ENCODE measurements around the gene RACK1. TPM values are rescaled to one million over a fixed set of nuclear protein-coding genes. Genes with fewer than 3 reads are reported as not detected.

The RACK1 gene
- total and polyA plus RNA-seq, 2 of the 13 experiments (the other 11 are each of a cell fraction or from before 2014, with no cell fraction given) = 2,514 to 6,141 TPM

DNA sequence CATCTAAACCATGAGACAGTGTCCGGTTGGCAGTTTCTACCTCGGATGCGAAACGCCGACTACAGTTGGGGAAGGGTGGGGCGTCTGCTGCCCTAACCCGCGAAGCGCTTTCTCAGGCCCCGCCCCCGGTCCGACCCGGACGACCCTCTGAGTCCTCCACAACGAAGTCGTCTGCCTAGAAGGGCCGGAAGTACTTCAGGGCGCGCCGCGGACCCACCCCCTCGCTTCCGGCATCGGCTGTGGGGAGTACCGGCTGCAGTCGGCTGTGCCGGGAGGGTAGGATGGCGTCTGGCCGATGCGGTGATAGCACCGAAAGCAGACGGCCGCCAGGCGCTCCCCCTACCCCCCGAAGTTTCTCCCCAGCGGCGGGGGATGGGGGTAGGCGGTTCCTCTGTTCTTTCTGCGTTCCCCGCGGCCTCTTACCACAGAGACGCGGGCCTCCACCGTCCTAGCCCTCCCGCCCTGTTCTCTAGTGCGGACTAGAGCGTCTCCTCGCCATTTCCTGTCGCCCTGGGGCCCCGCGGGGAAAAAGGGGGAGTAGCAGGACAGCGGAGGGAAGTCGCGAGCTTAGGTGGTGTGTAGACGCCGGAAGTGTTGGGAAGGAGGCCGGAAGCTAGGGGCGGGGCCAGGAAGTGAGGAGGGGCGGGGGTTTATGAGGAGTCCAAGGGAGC, 20.5 kb downstream of the RACK1 start, which contains the start of gene TRIM41 (continued):
- TF ChIP-seq, protein P1, sequence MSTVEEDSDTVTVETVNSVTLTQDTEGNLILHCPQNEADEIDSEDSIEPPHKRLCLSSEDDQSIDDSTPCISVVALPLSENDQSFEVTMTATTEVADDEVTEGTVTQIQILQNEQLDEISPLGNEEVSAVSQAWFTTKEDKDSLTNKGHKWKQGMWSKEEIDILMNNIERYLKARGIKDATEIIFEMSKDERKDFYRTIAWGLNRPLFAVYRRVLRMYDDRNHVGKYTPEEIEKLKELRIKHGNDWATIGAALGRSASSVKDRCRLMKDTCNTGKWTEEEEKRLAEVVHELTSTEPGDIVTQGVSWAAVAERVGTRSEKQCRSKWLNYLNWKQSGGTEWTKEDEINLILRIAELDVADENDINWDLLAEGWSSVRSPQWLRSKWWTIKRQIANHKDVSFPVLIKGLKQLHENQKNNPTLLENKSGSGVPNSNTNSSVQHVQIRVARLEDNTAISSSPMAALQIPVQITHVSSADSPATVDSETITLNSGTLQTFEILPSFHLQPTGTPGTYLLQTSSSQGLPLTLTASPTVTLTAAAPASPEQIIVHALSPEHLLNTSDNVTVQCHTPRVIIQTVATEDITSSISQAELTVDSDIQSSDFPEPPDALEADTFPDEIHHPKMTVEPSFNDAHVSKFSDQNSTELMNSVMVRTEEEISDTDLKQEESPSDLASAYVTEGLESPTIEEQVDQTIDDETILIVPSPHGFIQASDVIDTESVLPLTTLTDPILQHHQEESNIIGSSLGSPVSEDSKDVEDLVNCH (CRISPR knock-in tag; IDR thresholded peaks at IDR 0.05) = peak; percentile 59; the same call in 1 of the 2 replicates
- TF ChIP-seq KDM6A (CRISPR knock-in tag; IDR thresholded peaks at IDR 0.05; ENCODE audit: low read depth) (peak; percentile 43; the same call in 1 of the 2 replicates), MEIS2 (CRISPR knock-in tag; IDR thresholded peaks at IDR 0.05) (peak; percentile 32; the same call in 1 of the 2 replicates), MYC (CRISPR knock-in tag; IDR thresholded peaks at IDR 0.05; ENCODE audit: borderline replicate concordance) (peak; percentile 66; the same call in 1 of the 2 replicates), RORA (CRISPR knock-in tag; IDR thresholded peaks at IDR 0.05) (no peak), SIX1 (CRISPR knock-in tag; IDR thresholded peaks at IDR 0.05; ENCODE audit: borderline replicate concordance) (no peak), ZNF768 (CRISPR knock-in tag; IDR thresholded peaks at IDR 0.05) (peak; percentile 34; the same call in 1 of the 2 replicates), GATAD1 (CRISPR knock-in tag; IDR thresholded peaks at IDR 0.05) (peak; percentile 93), ELF3 (CRISPR knock-in tag; IDR thresholded peaks at IDR 0.05) (peak; percentile 78), SATB2 (CRISPR knock-in tag; IDR thresholded peaks at IDR 0.05) (no peak), ZFP41 (CRISPR knock-in tag; IDR thresholded peaks at IDR 0.05; ENCODE audit: borderline replicate concordance) (0 out of 2 replicates have a peak, but pooled peaks have one; percentile 54), ZSCAN12 (CRISPR knock-in tag; IDR thresholded peaks at IDR 0.05) (peak; percentile 59; the same call in 1 of the 2 replicates), BRCA1 (CRISPR knock-in tag; IDR thresholded peaks at IDR 0.05) (no peak), SNAPC2 (CRISPR knock-in tag; IDR thresholded peaks at IDR 0.05) (peak; percentile 86), ZSCAN25 (CRISPR knock-in tag; IDR thresholded peaks at IDR 0.05) (no peak), KDM5A (IDR thresholded peaks at IDR 0.05; ENCODE audit: borderline replicate concordance, low read length) (peak; percentile 95)
- TF ChIP-seq, protein P2, sequence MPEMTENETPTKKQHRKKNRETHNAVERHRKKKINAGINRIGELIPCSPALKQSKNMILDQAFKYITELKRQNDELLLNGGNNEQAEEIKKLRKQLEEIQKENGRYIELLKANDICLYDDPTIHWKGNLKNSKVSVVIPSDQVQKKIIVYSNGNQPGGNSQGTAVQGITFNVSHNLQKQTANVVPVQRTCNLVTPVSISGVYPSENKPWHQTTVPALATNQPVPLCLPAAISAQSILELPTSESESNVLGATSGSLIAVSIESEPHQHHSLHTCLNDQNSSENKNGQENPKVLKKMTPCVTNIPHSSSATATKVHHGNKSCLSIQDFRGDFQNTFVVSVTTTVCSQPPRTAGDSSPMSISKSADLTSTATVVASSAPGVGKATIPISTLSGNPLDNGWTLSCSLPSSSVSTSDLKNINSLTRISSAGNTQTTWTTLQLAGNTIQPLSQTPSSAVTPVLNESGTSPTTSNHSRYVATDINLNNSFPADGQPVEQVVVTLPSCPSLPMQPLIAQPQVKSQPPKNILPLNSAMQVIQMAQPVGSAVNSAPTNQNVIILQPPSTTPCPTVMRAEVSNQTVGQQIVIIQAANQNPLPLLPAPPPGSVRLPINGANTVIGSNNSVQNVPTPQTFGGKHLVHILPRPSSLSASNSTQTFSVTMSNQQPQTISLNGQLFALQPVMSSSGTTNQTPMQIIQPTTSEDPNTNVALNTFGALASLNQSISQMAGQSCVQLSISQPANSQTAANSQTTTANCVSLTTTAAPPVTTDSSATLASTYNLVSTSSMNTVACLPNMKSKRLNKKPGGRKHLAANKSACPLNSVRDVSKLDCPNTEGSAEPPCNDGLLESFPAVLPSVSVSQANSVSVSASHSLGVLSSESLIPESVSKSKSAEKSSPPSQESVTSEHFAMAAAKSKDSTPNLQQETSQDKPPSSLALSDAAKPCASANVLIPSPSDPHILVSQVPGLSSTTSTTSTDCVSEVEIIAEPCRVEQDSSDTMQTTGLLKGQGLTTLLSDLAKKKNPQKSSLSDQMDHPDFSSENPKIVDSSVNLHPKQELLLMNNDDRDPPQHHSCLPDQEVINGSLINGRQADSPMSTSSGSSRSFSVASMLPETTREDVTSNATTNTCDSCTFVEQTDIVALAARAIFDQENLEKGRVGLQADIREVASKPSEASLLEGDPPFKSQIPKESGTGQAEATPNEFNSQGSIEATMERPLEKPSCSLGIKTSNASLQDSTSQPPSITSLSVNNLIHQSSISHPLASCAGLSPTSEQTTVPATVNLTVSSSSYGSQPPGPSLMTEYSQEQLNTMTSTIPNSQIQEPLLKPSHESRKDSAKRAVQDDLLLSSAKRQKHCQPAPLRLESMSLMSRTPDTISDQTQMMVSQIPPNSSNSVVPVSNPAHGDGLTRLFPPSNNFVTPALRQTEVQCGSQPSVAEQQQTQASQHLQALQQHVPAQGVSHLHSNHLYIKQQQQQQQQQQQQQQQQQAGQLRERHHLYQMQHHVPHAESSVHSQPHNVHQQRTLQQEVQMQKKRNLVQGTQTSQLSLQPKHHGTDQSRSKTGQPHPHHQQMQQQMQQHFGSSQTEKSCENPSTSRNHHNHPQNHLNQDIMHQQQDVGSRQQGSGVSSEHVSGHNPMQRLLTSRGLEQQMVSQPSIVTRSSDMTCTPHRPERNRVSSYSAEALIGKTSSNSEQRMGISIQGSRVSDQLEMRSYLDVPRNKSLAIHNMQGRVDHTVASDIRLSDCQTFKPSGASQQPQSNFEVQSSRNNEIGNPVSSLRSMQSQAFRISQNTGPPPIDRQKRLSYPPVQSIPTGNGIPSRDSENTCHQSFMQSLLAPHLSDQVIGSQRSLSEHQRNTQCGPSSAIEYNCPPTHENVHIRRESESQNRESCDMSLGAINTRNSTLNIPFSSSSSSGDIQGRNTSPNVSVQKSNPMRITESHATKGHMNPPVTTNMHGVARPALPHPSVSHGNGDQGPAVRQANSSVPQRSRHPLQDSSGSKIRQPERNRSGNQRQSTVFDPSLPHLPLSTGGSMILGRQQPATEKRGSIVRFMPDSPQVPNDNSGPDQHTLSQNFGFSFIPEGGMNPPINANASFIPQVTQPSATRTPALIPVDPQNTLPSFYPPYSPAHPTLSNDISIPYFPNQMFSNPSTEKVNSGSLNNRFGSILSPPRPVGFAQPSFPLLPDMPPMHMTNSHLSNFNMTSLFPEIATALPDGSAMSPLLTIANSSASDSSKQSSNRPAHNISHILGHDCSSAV (CRISPR knock-in tag; IDR thresholded peaks at IDR 0.05; ENCODE audit: borderline replicate concordance) = peak; percentile 84; the same call in 1 of the 2 replicates
- TF ChIP-seq, protein P3, sequence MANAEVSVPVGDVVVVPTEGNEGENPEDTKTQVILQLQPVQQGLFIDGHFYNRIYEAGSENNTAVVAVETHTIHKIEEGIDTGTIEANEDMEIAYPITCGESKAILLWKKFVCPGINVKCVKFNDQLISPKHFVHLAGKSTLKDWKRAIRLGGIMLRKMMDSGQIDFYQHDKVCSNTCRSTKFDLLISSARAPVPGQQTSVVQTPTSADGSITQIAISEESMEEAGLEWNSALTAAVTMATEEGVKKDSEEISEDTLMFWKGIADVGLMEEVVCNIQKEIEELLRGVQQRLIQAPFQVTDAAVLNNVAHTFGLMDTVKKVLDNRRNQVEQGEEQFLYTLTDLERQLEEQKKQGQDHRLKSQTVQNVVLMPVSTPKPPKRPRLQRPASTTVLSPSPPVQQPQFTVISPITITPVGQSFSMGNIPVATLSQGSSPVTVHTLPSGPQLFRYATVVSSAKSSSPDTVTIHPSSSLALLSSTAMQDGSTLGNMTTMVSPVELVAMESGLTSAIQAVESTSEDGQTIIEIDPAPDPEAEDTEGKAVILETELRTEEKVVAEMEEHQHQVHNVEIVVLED (CRISPR knock-in tag; IDR thresholded peaks at IDR 0.05; ENCODE audit: borderline replicate concordance) = peak; percentile 80

Data from HepG2 (cell line).